Large intestine (tissue), 3 donors: ENCODE data around the gene HIRA. TPM values are rescaled to one million over a fixed set of nuclear protein-coding genes. Genes with fewer than 3 reads are reported as not detected.
A peak's percentile ranks its signal among the peaks of the same experiment; 100 is the strongest.
"Not testable (repeated sequence)": the region's sequence is repeated elsewhere in the genome, so short reads cannot be mapped to it uniquely, and the experiment has no call there.

Experiments used
- DNase-seq, 2 donors: peaks; one replicate each; pipeline versions ENCODE4 v3.0.0 to v3.0.0-alpha.2; 2013
- H3K27ac ChIP-seq: one replicate; pipeline ENCODE4 v1.5.1; 2013; ENCODE audit warnings: low read length
- H3K27me3 ChIP-seq: 2 replicates; pipeline ENCODE4 v1.6.1; 2013; ENCODE audit warnings: low read length; ENCODE audit not compliant: control insufficient read depth, insufficient read depth
- H3K36me3 ChIP-seq: 2 replicates; pipeline ENCODE4 v1.6.1; 2013; ENCODE audit warnings: low read length; ENCODE audit not compliant: control insufficient read depth, insufficient read depth
- H3K4me1 ChIP-seq: one replicate; pipeline ENCODE4 v1.6.1; 2013; ENCODE audit warnings: low read length; ENCODE audit not compliant: control insufficient read depth, insufficient read depth
- H3K4me3 ChIP-seq: one replicate; pipeline ENCODE4 v1.5.1; 2013; ENCODE audit warnings: low read length
- H3K9me3 ChIP-seq: one replicate; pipeline ENCODE4 v1.6.1; 2013; ENCODE audit warnings: mild to moderate bottlenecking, low read depth, low read length, moderate library complexity; ENCODE audit not compliant: control insufficient read depth
- WGBS: methylation state at CpG from one replicate; pipeline ENCODE4 v1.1.5; 2013; ENCODE audit warnings: low lambda C conversion rate; ENCODE audit not compliant: insufficient coverage; 5-methylcytosine and 5-hydroxymethylcytosine counted together
- polyA plus RNA-seq: library from polyadenylated mRNA; unstranded; fragments of 120-200 nt; gene quantifications from one replicate; pipeline ENCODE4 v1.2.1, GENCODE V29; 2013

HIRA gene
- polyA plus RNA-seq, 1 donor: 29.6 TPM

GRCh38 chr22:19453718-19454117 lies 22.2 kb upstream of the HIRA start:
- Histone ChIP-seq H3K27ac (no peak overlapping the region), H3K9me3 (no peaks in the 10 kb centered on the region), H3K4me3 (no peak overlapping the region), H3K27me3 (no peaks in the 10 kb centered on the region), H3K4me1 (peaks cover 3% of the 10 kb centered on the region), H3K36me3 (peaks cover 68% of the 10 kb centered on the region)
- no peak for DNase-seq
- no CpG with 5 or more reads among the region's 5 CpGs for WGBS

- no peak for DNase-seq
- no peaks in the 10 kb centered on the region for H3K27me3 ChIP-seq
- 100% methylated on average over 1 of the region's 4 CpGs for whole genome bisulfite sequencing
- H3K27ac ChIP-seq: no peak overlapping the region
- peaks cover 56% of the 10 kb centered on the region for H3K36me3 ChIP-seq
- H3K9me3 ChIP-seq: no peaks in the 10 kb centered on the region
- peaks cover 9% of the 10 kb centered on the region for H3K4me1 ChIP-seq
- no peak overlapping the region for H3K4me3 ChIP-seq
These were observed 20.0 kb upstream of the HIRA start for GRCh38 chr22:19451570-19451969.

GRCh38 chr22:19450363-19451175 lies 19.0 kb upstream of the HIRA start:
- Histone ChIP-seq H3K9me3 (no peaks in the 10 kb centered on the region), H3K27ac (no peak overlapping the region), H3K4me1 (peaks cover 15% of the 10 kb centered on the region), H3K4me3 (no peak overlapping the region), H3K27me3 (no peaks in the 10 kb centered on the region), H3K36me3 (peaks cover 46% of the 10 kb centered on the region)
- no peak for DNase-seq
- 84% methylated on average over 2 of the region's 8 CpGs for WGBS

- Histone ChIP-seq H3K27me3 (no peaks in the 10 kb centered on the region), H3K27ac (no peak overlapping the region), H3K36me3 (peaks cover 38% of the 10 kb centered on the region), H3K4me1 (peaks cover 15% of the 10 kb centered on the region), H3K9me3 (no peaks in the 10 kb centered on the region), H3K4me3 (no peak overlapping the region)
- DNase-seq: no peak
- no CpG with 5 or more reads among the region's 2 CpGs for WGBS
These were observed 17.9 kb upstream of the HIRA start for GRCh38 chr22:19449422-19449767.

GRCh38 chr22:19448739-19449421 lies 17.3 kb upstream of the HIRA start:
- no peak for DNase-seq
- H3K9me3 ChIP-seq: no peaks in the 10 kb centered on the region
- H3K27ac ChIP-seq: no peak overlapping the region
- peaks cover 38% of the 10 kb centered on the region for H3K36me3 ChIP-seq
- peak overlapping the region; percentile 78 for H3K4me3 ChIP-seq
- no peaks in the 10 kb centered on the region for H3K27me3 ChIP-seq
- WGBS: 100% methylated on average over 1 of the region's 5 CpGs
- H3K4me1 ChIP-seq: peaks cover 15% of the 10 kb centered on the region

GRCh38 chr22:19448076-19448607 lies 16.6 kb upstream of the HIRA start:
- H3K27me3 ChIP-seq: no peaks in the 10 kb centered on the region
- peak; percentile 71 to 86 for DNase-seq
- peaks cover 37% of the 10 kb centered on the region for H3K36me3 ChIP-seq
- H3K27ac ChIP-seq: peak overlapping the region; percentile 73
- no peaks in the 10 kb centered on the region for H3K9me3 ChIP-seq
- H3K4me1 ChIP-seq: peaks cover 15% of the 10 kb centered on the region
- no CpG with 5 or more reads among the region's 14 CpGs for WGBS
- H3K4me3 ChIP-seq: peak overlapping the region; percentile 78

- Histone ChIP-seq H3K4me1 (peaks cover 15% of the 10 kb centered on the region), H3K27me3 (no peaks in the 10 kb centered on the region), H3K36me3 (peaks cover 35% of the 10 kb centered on the region), H3K9me3 (no peaks in the 10 kb centered on the region), H3K4me3 (peak within 1 kb of the TSS; percentile 78), H3K27ac (peak within 1 kb of the TSS; percentile 73)
- peak; percentile 93 to 96 for DNase-seq
- no CpG with 5 or more reads among the region's 92 CpGs for WGBS
These were observed 16.0 kb upstream of the HIRA start, which contains the start of gene C22orf39 for GRCh38 chr22:19447330-19448075. C22orf39 (minus strand) TSS chr22:19447711; CDS start chr22:19447688, 23 bp downstream.

- Histone ChIP-seq H3K27me3 (no peaks in the 10 kb centered on the region), H3K9me3 (no peaks in the 10 kb centered on the region), H3K4me3 (peak overlapping the region; percentile 78), H3K36me3 (peaks cover 30% of the 10 kb centered on the region), H3K4me1 (peaks cover 15% of the 10 kb centered on the region), H3K27ac (peak overlapping the region; percentile 73)
- 0% methylated on average over 2 of the region's 22 CpGs for WGBS
- DNase-seq: no peak
These were observed 15.2 kb upstream of the HIRA start for GRCh38 chr22:19446603-19447329.

GRCh38 chr22:19445279-19445982 lies 13.9 kb upstream of the HIRA start:
- Histone ChIP-seq H3K4me1 (peaks cover 15% of the 10 kb centered on the region), H3K36me3 (peaks cover 25% of the 10 kb centered on the region)
- DNase-seq, H3K27ac ChIP-seq, H3K4me3 ChIP-seq, H3K27me3 ChIP-seq, H3K9me3 ChIP-seq: not testable (repeated sequence)
- 100% methylated on average over 1 of the region's 9 CpGs for WGBS
